Measurements from ENCODE around the gene SRSF9.

GRCh38 chr12:120453060-120453750 is 16.3 kb downstream of the SRSF9 start:
- TF ChIP-seq CTCF (IDR thresholded peaks at IDR 0.05) (no peak), POLR2A (IDR thresholded peaks at IDR 0.05) (no peak)
